CD4-positive, alpha-beta T cell treated with Interleukin-4 for 4 hours (primary cell): ENCODE data around the gene KDM3B.

Source experiments
- DNase-seq: peaks from one replicate; pipeline ENCODE4 v3.0.0-alpha.2; 2020

Gene KDM3B

DNA sequence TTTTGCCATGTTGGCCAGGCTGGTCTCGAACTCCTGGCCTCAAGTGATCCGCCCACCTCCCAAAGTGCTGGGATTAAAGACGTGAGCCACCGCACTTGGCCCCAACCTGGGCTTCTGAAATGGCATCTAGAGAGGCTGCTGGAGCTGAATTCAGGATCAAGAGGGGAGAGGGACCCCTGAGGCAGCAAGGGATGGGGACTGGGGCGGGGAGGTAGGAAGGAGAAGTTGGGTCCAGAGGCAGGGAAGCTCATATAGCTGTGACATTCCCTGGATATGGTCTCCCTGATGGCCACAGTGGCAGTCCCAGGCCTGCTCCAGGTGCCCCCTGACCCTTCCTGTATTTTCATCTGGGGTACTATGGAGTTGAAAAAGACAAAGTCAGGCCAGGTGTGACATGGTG is 98.5 kb downstream of the KDM3B start:
- no peak for DNase-seq

- DNase-seq = no peak
Observed at GRCh38 chr5:138452720-138453119, 100.2 kb downstream of the KDM3B start.

DNA sequence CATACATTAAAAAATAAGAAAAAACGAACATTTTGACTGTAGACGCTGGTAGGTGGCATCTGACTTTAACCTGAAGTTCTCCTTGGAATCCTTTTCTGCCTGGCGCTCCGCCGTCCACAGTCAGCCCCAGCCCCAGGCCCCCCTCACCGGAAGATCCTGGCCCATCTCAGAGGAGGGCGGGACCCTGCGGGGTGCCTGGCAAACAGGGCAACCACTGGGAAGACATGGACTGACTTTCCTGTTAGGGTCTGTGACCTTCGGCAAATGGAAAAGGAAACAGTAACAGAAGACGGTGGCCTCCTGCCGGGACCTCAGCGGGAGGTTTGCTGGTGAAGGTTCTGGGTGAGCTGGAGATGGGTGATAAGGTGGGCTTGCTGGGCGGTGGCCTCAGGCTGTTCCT is 101.1 kb downstream of the KDM3B start:
- DNase-seq = no peak

- no peak for DNase-seq
Observed at GRCh38 chr5:138454121-138454520, 101.6 kb downstream of the KDM3B start.

- DNase-seq = no peak
Observed at GRCh38 chr5:138455232-138455930, 102.9 kb downstream of the KDM3B start.

GRCh38 chr5:138457531-138458275 is 105.2 kb downstream of the KDM3B start:
- no peak for DNase-seq

DNA sequence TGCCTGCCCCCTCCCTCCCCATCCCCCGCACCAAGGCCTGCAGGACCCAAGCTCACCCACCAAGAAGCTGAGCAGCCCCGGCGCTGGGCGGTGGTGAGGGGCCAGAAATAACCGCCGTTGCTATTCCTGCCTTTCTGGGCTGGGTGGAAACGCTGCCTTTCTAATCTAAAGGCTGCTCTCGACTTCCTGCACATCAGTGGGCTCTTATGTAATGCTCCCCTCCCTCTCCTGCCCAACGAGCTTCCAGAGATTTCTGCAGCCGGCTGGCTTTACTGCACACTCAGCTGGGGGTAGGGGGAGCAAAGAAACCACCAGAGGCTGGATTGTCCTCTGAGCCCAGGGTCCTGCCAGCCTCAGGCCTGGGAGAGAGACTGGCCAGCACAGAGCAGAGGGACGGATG is 105.9 kb downstream of the KDM3B start:
- DNase-seq = no peak

DNA sequence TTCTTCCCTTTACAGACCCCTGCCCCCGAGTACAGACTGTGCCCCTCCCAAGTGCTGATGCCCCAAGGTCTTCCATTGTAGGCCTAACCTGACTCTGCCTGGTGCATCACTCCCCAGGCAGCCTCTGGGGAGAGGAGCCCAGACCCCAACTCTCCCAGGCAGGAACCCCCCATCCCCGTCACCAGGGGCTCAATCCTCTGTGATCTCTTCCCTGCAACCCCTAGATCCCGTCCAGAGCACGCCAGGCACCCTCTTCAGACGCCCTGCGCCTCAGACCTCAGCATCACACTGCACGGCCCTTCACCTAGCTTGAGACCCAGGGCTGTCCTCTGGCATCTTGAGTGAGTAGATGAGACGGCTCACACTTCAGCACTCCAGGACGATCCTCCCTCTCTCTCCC is 106.4 kb downstream of the KDM3B start:
- no peak for DNase-seq

- peak; percentile 71 for DNase-seq
Observed at GRCh38 chr5:138459311-138459933, 106.9 kb downstream of the KDM3B start.

GRCh38 chr5:138460032-138460693 is 107.7 kb downstream of the KDM3B start:
- no peak for DNase-seq

DNA sequence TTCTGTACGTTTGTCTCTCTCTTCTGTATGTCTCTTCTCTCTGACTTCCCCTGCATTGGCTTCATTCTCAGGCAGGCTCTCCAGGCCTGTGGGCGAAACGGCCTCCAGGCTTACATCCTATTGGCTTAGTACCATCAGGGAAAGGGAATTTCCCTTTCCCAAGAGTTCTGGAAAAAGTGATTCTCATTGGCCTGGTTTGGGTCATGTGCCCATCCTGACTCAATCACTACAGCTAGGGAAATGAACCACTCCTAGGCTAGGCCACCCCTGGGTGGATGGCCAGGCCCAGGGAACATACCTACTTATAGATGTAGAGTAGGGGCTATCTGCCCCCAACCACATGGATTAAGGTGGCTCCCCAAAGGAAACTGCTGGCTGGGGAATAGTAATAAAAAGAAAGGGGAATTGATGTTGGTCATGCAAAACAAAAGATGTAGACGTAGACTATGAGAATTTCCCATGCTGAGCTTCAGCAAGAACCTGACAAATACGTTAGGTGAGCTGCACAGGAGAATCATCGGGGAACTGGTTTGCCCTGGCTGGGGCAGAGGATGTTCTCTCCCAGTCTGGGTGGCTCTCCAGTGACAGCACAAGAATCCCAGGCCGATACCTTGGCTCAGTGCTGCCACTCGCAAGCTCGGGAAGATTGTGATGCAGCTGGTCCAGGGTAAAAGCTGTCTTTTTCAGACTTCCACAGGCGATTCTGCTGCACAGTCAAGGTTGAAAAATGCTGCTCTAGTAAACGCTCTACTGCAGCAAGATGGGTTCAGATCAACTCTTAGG is 109.0 kb downstream of the KDM3B start:
- DNase-seq = no peak

GRCh38 chr5:138463419-138464007 is 111.0 kb downstream of the KDM3B start:
- no peak for DNase-seq

GRCh38 chr5:138464008-138464387 is 111.5 kb downstream of the KDM3B start:
- DNase-seq = peak; percentile 91

DNA sequence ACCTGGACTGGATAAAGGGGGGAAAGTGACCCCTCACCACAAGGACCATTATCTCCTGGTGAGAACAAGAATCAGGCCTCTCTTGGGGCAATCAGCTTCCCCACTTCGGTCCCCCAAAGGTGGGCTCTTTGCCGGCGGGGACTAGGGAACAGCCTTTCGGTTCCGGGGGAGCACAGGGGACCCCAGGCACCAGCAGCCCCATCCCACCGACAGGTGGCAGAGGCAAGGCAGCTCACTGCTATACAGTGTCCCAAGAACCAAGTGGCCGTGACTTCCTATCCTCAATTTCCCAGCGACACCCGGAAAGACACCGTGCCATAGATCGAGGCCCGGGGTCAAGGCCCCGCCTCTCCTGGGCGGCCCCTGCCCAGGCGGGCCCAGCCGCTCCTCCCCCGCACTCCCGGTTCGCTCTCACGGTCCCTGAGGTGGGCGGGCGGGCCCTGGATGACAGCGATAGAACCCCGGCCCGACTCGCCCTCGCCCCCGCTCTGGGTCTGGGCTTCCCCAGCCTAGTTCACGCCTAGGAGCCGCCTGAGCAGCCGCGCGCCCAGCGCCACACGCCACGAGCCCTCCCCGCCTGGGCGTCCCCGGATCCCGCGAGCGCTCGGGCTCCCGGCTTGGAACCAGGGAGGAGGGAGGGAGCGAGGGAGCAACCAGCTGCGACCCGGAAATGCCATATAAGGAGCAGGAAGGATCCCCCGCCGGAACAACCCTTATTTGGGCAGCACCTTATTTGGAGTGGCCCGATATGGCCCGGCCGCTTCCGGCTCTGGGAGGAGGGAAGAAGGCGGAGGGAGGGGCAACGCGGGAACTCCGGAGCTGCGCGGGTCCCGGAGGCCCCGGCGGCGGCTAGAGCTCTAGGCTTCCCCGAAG is 112.1 kb downstream of the KDM3B start:
- peak; percentile 97 for DNase-seq

- peak; percentile 95 for DNase-seq
Observed at GRCh38 chr5:138465261-138466124, 113.0 kb downstream of the KDM3B start, which contains the start of gene EGR1. Gene EGR1, plus strand, starts transcription at chr5:138465479. Its CDS starts 283 bp downstream, at chr5:138465762.

DNA sequence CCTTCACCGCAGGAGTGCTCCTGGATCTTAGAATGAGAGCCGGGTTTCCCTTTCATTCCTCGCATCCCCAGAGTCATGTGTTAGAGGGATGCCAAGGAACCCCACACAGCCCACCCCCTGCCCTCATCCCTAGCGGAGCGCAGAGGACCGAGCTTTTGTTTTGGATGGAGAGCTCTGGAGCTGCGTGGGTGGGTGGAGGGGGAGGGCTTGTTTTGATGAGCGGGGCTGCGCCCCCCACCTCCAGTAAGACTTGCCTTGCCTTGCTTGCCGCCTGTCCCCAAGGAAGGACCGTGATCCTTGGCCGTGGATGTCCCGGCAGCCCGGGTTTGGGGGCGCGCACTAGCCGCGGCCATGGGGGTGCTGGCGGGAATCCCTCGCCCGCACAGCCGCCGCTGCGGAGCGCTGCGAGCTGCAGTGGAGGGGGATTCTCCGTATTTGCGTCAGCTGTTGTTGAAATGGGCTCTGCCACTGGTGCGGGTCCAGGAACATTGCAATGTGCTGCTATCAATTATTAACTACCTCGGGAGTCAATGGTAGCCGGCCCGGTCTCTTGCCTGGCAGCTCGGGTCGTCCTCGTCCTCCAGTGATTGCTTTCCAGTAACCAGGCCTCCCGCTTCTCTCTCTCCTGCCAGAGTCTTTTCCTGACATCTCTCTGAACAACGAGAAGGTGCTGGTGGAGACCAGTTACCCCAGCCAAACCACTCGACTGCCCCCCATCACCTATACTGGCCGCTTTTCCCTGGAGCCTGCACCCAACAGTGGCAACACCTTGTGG is 113.8 kb downstream of the KDM3B start:
- DNase-seq = no peak

- no peak for DNase-seq
Observed at GRCh38 chr5:138466900-138467710, 114.6 kb downstream of the KDM3B start.

GRCh38 chr5:138467711-138468132 is 115.2 kb downstream of the KDM3B start:
- no peak for DNase-seq
